NCI-H187 treated with DMSO at 0.1 percent for 48 hours (cell line): ENCODE measurements around the gene ATF4.

Experiments
- DNase-seq: peaks from one replicate; lab custom pipeline; 2025; lab: John Stamatoyannopoulos, UW

Gene ATF4

DNA sequence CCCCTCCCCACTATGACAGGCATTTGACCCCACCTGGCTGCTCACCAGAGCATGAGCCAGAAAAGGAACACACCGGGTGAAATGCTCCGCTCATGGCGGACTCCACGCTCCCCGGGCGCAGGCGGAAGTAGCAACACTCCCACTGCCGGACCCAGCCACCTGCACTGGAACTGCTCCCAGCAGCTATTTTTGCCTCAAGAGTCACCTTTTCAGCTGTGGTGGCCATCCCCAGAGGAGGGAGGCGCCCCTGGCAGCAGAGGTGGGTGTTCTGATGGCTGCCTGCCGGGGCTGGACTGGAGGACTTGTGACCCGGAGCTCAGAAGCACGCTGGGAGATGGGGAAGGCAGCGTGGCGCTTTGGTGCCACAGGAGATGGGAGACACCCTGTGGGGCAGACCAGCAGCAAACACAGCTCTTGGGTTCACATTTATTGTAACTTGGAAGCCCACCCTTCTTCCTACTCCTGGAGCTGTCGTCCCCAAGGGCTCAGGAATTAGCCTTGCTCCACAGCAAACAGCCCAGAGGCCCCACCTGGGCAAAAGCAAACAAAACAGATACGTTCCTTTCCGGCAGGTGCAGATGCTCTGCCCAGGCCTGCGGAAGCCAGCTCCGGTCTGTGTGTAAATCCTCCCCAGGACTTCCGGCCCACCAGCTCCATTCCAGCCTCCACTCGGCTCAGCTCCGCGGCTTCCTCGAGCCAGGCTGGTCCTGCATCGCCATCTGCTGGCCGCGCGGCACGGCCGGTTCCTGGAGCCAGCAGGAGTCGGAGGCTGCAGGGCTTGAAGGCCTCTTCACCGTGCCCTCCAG is 8.5 kb downstream of the ATF4 start:
- DNase-seq, result no peak

DNA sequence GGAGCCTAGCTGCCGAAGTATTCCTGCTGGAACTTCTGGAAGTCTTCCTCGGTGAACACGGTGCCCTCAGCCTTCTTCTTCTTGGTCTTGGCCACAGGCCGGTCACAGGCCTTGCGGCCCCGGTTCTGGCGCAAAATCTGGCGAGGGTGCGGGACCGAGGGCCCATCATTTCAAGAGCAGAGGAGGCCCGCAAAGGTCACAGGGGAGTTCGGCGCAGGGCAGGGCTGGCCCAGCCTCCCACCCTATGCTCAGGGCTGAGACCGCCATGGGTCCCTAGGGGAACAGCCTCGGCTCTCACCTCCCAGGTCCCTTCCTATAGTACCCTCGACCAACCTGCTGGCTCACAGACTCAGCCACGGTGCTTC is 9.1 kb downstream of the ATF4 start:
- no peak for DNase-seq

DNA sequence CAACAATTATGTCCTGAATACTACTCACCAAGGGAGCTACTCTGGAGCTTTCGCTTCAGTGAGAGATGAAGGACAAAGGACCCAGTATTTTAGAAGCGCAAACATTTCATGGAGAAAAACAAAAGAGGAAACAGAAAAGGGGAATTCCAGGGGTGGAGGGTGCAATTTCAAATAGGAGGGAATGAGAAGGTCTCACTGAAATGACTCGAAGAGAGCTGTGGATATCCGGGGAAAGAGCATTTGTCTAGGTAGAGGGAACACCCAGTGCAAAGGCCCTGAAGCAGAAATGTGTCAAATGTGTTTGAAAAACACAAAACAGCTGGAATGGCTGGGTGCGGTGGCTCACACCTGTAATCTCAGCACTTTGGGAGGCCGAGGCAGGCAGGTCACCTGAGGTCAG is 9.8 kb downstream of the ATF4 start:
- no peak for DNase-seq

DNA sequence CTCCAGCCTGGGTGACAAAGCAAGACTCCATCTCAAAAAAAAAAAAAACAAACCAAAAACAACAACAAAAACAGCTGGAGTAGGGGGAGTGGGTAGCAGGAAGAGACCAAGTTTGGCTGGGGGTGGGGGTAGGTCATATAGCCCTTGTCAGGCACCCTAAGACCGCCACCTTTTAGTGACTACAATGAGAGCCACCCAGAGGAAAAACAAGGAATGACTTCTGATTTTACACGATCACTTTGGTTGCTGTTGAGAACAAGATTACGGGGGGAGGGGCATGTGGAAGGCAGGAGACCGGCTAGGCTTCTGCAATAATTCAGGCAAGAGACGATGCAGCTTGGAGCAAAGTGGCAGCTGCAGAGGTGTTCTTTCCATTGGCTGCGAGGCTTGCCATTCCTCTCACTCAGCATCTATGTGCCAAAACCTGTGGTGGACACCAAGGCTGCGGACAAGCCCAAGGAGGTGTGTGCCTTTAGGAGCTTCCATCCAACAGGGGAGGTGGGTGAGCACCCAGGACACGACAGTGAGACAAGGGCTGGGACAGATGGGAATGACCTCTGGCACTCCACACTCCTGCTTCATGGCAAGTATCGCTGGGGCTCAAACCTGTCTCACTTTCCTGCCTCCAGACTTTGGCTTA is 10.4 kb downstream of the ATF4 start:
- no peak for DNase-seq

DNA sequence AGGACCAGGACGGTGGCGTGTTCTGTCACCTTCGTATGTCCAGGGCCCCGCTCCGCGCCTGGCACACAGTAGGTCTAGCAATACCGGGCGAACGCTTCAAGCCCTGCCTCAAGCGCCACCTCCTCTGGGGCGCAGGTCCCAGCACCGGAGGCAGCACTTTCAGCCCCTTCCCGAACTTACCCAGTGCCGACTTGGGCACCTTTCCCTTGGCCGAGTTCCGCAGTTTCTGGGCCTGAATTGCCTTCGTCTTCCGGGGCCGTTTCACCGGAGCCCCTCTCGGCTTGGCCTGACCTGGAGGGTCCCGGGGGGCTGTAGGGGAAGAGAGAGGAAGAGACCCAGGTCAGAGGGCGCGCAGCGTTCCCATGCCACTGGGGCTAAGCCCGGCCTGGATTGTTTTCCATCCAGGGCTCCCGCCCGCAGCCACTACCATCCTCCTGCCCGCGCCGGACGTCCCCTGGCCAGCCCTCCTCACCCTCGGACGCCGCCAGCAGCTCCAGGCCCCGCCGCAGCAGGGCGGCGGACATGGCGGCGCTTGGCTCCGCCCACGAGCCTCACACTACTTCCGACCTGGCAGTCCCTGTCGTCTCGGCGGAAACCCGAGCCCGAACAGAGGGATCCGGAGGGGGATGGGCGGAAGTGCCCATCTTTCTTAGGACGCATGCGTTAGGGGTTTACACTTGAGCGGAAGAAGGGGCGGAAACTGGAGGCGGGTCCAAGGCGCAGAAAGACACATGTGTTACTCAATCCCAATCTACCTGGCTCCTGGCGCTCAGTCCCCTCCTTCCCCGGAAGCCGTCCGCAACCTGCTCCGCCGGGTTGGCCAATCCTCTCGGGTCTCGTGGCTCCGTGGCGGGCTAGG is 12.1 kb downstream of the ATF4 start, which contains the start of gene RPS19BP1:
Gene RPS19BP1 (minus strand): TSS at position 534 of the 859 bp plus-strand sequence. CDS start 10 bp downstream, at position 524.
- DNase-seq, result peak; percentile 95

DNA sequence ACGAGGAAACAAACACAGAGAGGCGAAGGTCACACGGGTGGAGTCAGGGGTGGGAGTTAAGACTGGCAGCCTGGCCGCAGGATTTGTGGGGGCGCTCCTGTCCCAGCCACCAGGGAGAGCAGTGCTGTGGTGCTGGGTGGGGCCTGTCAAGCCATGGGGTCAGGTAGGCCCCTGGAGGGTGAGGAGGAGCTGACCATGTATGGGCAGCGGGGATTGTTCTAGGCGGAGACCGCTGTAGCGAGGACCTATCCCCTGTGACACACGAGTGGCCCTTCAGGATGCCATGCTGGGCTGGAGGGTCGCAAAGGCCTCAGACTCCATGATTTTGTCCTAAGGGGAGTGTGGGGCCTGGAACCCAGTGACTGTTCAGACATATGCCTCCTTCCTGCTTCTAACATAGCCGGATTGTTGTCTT is 13.7 kb downstream of the ATF4 start:
- no peak for DNase-seq

DNA sequence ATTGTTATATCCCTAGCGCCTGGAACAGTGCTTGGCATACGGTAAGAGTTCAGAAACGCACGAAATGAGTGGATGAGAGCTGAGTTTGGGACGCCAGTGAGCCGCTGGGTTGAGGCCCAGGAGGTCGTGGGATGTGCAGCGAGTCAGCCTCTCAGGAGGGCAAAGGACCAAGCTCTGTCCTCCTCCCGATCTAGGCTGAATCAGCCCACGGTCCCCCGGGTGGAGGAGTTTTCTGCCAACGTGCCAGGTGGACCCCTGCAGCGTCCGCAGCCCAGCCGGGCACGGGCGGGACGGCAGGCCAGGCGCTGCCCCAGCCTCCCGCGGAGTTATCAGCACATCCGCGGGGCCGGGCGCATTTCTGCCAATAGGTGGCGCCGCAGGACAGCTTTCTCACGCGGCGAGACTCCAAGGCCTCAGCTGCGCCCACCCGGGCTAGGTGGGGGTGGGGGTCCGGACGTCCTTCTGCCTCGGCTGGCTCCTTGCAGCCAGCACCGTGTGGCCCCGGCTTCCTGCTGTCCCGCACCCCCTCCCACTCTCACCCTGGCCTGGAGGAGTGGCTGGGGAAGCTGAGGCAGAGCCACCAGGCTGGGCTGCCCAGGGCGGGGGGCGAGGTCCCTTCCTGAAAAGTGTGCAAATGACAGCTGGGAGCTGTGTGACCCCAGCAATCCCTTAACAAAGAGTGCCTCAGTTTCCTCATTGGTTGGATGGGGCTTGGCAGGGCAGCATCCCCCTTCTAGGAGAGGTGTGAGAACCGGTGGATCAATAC is 14.4 kb downstream of the ATF4 start:
- DNase-seq, result no peak

DNA sequence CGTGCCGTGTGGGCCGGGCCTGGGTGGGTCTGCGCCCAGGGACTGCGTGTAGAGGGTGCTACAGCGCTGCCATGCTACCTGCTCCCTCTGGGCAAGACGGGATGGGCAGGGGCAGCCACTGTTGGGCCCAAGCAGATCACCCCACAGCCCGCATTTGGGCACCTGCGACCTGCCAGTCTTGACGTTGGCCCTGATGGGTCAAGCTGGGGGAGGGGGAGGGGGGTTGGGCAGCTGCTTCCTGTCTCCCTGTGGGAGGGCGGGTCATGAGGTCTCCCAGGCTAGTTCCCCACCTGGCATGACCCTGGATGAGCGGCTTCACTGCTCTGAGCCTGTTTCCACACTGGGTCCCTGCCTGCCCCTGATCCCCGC is 15.0 kb downstream of the ATF4 start:
- DNase-seq, result no peak

DNA sequence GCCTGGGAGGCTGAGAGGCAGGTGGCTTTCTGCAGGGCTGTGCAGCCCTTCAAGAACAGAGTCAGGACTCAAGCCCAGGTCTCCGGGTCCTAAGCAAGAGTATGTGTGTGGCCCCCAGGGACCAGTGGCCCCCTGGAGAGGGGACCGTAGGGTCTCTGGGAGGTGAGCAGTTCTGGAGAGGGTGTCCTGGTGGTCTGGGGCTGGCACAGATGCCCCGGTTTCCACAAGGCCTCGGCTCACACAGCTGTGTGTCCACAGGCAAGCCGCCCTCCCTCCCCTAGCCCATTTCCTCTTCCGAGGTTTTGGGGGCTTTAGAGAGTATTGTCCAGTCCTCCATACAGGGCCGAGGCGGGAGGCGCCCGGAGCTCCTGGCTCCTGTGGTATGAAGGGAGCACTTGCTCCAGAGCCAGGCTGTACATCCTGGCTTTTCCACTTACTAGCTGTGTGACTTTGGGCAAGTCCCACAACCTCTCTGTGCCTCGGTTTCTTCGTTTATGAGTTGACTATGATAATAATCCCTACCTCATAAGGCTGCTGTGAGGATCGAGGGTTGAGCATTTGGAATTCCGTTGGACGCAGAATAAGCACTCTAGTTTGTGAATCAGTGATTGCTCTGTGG is 15.6 kb downstream of the ATF4 start:
- no peak for DNase-seq

DNA sequence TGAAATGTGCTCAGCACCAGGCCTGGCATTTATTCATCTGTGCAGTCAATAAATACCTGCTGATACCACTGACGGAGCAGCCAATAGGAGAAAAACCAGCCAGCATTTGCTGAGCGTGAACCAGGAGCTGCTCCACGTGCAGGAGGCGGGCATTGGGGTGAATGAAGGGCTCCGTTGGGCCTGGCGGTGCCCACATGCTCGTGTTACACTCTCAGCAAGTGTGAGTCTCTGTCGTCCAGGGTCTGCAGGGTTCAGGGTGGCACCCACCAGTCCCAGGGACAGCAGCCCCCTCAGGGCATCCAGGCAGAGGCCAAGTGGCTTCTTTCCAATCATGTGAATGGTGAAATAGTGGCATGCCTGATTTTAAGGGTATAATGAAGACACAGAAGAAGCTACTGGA is 16.3 kb downstream of the ATF4 start:
- no peak for DNase-seq

DNA sequence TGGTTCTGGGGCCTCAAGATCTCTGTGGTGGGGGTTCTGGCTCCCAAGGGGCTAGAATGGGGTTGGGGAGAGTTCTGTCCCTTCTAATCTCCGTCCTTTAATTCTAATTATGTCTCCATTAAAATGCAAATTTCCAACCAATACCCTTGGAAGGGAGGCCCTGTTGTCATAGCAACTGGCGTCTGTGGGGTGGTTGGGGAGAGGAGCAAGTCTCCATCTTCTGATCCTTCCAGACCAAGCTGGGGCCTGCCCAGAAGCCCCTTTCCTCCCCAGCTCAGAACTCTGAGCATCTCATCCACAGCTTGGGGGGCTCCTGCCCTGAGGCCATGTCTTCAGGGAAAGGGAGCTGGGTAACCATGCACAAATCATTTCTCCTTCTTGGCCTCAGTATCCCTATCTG is 17.6 kb downstream of the ATF4 start:
- no peak for DNase-seq

DNA sequence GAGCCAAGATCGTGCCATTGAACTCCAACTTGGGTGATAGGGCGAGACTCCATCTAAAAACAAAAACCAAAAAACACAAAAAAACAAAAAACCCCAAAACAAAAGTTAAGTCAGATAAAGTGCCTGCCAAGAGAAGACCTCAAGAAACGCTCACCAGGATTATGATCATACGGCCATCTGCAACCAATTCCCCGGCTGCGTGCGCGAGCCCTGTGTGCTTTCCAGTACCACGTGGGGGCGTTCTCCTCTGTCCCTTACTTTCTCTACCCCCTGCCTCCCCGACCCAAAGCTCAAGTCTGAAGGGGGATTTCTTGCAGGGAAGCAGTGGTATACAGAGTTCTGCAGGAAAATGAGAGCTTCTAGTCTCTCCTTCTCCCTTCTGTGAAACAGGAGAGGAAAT is 22.7 kb downstream of the ATF4 start:
- no peak for DNase-seq

DNA sequence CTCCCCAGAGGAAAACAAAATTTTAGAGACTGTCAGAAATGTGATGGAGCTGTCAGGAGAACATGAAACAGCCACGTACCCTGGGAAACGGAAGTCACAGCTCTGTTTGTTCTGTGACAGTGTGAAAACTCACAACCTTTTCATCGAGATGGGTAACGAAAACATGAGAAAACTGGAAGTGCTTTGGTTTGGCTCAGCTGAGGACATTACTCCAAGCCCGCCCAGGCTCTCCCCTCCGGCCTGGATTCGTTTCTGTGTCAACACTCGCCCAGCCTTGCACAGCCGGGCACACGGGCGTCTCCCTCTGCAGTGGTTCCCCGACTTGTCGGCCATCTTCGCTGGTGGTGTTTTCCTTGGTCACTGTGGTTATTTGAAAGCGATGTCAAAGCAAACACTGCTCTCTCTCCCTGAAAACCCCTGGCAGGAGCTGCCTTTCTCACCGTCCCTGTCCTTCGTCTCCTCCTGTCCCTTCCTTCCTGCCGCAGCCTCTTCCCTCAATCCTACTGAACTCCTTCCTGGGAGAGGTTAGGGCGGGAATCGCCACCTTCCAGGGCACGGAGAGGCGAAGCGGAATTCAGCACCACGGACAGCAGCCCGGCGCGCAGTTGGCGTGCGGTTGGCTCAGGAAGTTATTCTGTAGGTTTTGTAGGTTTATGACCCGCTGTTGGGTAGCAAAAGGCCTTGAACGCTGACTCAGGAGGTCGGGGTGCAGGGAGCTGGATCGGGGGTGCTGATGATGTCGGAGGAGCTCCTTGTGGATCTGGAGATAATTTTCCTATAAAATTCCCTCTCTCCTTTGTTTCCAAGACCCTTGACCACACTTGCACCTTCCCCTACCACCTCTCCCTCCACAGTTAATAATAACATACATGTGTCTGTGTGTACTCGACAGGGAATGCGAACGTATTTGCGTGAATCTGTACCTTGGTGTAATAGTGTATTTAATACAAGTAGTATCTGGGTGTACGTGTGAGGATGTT is 25.3 kb downstream of the ATF4 start:
- no peak for DNase-seq

DNA sequence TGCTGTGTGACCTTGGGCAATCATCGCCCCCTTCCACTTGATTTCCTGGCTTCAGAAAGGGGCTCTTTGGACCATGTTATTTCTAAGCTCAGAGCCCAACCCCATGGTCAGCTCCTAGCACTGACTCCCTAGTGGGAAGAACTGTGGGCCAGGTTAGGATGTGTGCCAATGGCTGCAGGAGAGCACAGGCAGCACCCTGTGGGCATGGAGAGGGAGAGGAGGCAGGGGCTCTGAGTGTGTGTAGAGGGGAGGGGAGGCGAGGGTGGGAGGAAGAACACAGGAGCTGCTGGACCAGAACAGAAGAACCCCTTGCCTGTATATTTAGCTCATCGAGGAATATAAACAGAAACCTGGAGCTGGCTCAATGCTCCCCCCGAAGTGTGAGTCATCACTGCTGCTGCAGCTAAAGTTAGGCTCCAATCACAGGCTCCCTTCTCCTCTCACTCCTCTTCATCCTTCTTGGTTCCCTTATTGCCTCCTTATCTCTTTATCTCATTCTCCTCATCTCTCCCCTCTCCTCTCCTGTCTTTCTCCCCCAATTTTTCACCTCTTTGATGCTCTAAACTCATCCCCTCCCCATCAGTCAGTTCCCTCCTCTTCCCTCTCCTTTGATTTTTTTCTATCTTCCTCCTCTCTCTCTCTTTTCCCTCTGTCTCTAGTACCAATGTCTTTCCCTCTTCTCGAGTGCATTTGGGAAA is 26.7 kb downstream of the ATF4 start:
- no peak for DNase-seq

DNA sequence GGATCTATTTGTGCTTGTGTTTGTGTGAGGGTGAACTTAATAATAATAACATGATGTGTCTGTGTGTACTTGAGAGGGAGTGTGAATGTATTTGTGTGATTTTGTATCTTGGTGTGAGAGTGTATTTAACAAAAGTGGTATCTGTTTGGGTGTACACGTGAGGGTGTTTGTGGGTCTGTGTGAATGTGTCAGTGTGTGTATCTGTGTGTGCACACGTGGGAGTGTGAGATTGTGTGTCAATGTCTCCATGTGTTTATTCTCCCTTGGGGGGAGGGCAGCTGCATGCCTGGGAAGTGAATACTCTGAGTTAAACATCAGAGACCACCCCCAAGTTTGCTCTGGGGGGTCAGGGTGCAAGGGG is 27.2 kb downstream of the ATF4 start:
- DNase-seq, result no peak

DNA sequence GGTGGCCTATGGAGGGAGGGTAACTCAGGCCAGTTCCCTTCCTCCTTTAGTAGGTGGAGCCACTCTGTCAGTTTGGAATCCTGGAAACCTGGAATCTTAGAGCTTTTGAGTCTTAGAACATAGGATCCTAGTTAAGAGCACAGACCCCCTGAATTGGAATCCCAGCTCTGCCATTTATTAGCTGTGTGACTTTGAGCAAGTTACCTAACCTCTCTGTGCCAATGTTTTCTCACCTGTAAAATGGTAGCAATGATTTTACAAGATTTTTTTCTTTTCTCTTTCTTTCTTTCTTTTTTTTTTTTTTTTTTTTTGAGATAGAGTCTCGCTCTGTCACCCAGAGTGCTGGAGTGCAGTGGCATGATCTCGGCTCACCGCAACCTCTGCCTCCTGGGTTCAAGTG is 33.1 kb downstream of the ATF4 start:
- DNase-seq, result no peak

DNA sequence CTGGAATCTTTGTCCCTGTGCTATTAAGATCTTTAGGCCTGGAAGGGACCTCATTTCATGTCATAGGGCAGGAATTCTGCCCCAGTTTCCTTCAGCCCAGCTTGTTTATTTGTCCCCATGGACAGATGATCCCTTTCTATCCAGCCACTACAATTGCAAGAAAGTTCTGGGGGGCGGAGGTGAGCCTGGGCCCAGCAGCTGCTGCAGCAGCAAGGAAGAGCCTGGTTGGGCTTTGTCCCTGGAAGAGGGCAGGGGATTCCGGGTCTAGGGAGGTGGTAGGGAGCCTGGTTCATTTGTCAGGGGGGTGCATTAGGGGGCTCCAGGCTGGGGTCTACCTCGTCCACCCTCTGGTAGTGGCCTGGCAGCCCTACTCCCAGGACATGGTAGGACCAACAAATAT is 33.8 kb downstream of the ATF4 start:
- DNase-seq, result no peak

DNA sequence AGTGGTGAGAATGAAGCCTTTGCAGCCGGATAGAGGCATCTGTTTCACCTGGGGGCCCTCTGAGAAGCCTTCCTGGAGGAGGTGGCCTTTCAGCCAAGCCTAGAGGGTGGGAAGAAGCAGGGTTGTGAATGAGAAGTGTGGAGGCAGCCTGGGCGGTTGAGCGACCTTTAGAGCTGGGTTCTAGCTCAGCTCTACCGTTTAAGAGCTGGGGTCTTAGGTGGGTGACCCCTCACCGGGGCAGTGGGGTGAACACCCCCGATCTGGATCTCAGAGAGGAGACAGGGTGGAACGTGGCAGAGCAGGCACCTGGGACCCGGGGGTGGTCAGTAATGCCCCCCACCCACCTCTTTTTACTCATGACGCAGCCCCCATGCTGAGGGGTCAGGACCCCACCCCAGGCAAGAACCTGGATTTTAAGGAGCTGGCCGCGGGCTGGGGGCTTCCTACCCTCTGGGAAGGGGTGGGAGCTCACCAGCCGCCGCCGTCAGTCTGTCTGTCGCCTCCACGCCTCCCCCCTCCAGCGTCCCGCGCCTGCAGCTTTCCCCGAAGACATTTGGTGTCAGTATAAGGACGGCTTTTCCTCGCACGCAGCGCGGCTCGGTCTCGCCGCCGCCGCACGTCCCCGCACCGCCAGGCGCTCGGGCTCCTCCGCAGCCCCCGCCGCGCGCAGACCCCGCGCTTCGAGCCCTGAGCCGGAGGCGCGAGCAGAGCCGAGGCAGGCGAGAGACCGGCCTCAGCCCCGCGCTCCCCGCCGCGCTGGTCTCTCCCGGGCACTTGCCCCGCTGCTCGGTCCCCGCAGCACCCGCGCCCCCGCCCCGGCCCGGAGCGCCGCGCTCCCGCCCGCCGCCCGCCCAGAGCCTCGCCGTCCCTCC is 36.8 kb downstream of the ATF4 start:
- no peak for DNase-seq

DNA sequence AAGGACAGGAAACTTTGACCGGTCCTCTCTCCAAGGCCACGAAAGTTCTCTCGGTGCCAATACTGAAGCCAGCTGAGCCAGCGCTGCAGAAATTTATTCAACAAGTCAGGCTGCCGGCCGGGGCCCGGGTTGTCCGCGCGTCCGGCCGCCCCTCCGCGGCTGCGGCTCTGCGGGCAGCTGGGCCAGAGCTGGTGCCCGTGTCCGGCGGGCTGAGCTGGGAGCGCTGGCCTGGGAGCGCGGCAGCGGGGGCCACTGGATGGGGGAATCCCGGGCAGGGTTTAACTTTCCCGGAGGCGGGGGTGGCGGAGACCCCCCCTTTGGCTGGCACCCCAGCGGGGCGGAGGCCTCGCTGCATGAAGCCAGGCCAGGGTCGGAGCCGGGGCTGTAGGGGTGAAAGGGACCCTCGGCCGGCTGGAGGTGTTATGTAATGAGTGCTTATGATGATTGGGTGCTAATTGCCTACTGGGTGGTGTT is 37.9 kb downstream of the ATF4 start:
- DNase-seq, result no peak
